Nephron progenitor cell (in vitro differentiated cells): ENCODE data around the gene MN1.

Experiments used
- DNase-seq: peaks from one replicate; pipeline ENCODE4 v3.0.0; 2021
- H3K27ac Mint-ChIP-seq: 2 replicates; pipeline ENCODE4 v1.8.0; 2021; ENCODE audit warnings: mild to moderate bottlenecking, moderate library complexity, mixed read lengths
- H3K27me3 Mint-ChIP-seq: 2 replicates; pipeline ENCODE4 v1.8.0; 2021; ENCODE audit warnings: mild to moderate bottlenecking, low read depth, mixed read lengths; ENCODE audit not compliant: poor library complexity
- H3K36me3 Mint-ChIP-seq: 2 replicates; pipeline ENCODE4 v1.8.0; 2021; ENCODE audit warnings: low read depth, mixed read lengths
- H3K4me1 Mint-ChIP-seq: 2 replicates; pipeline ENCODE4 v1.8.0; 2021; ENCODE audit warnings: mixed read lengths
- H3K4me3 Mint-ChIP-seq: 2 replicates; pipeline ENCODE4 v1.8.0; 2021; ENCODE audit warnings: mild to moderate bottlenecking, moderate library complexity, mixed read lengths
- H3K9me3 Mint-ChIP-seq: 2 replicates; pipeline ENCODE4 v1.8.0; 2021; ENCODE audit warnings: mild to moderate bottlenecking, moderate library complexity, mixed read lengths
- TF ChIP-seq, protein P1 (sequence below): fragments of 200-600 bp; sonication (generic); IDR thresholded peaks from 2 replicates; pipeline ENCODE4 v1.5.0; 2021; ENCODE audit warnings: antibody characterized with exemption

MN1 gene

DNA sequence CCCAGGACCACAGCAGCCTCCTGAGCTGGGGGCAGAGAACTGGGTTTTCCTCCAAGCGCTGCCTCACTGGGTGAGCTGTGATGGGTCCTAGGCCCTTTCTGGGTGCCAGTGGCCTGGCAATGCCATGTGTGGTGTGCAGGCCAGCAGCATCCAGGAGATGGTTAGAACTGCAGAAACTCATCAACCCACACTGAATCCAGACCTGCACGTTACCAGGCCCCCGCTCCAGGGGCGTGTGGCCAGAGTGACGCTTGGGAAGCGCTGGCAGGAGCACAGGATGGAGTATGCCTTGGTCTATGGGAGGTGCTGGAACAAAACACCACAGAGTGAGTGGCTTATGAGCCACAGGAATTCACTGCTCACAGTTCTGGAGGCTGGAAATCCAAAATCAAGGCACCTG, 97.0 kb downstream of the MN1 start:
- peaks cover 24% of the 10 kb centered on the region for H3K4me1 Mint-ChIP-seq
- no peak for DNase-seq
- H3K36me3 Mint-ChIP-seq: peaks cover 9% of the 10 kb centered on the region
- peaks cover 55% of the 10 kb centered on the region for H3K27me3 Mint-ChIP-seq
- no peak overlapping the region for H3K4me3 Mint-ChIP-seq
- no peak overlapping the region for H3K27ac Mint-ChIP-seq
- TF ChIP-seq, protein P1, sequence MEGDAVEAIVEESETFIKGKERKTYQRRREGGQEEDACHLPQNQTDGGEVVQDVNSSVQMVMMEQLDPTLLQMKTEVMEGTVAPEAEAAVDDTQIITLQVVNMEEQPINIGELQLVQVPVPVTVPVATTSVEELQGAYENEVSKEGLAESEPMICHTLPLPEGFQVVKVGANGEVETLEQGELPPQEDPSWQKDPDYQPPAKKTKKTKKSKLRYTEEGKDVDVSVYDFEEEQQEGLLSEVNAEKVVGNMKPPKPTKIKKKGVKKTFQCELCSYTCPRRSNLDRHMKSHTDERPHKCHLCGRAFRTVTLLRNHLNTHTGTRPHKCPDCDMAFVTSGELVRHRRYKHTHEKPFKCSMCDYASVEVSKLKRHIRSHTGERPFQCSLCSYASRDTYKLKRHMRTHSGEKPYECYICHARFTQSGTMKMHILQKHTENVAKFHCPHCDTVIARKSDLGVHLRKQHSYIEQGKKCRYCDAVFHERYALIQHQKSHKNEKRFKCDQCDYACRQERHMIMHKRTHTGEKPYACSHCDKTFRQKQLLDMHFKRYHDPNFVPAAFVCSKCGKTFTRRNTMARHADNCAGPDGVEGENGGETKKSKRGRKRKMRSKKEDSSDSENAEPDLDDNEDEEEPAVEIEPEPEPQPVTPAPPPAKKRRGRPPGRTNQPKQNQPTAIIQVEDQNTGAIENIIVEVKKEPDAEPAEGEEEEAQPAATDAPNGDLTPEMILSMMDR: no peak
- peaks cover 30% of the 10 kb centered on the region for H3K9me3 Mint-ChIP-seq

DNA sequence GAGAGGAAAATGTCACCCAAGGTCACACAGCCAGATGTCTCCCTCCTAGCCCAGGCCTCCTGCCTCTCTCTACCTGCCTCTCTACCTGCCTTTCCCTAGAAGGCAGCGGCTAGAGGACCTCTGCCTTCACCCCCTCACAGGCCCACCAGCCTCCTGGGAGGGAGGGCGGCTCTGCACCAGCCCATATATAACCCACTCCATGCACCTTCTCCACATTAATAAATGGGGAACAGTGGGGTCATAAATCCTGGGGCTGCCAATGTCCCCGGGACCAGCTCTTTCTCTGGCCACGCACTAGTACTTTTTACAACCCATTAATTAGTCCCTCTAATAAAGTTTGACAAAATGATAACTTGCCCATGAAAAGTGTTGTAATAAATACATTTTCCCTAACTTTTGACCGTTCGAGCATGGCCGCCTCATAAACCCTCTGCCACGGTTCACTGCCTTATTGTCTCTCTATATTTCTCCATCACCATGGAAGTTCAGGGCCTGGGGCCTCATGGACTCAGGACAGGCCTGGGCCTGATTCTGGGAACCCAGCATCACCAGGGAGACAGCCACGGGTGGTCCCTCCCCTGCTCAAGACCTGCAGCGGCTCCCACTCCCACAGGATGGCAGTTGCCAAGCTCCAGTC, 102.1 kb downstream of the MN1 start:
- Mint-ChIP-seq H3K4me1 (peaks cover 30% of the 10 kb centered on the region), H3K9me3 (peaks cover 50% of the 10 kb centered on the region), H3K4me3 (no peak overlapping the region), H3K36me3 (peaks cover 14% of the 10 kb centered on the region), H3K27me3 (peaks cover 56% of the 10 kb centered on the region), H3K27ac (peak overlapping the region; percentile 80)
- TF ChIP-seq, protein P1: no peak
- DNase-seq: peak; percentile 68

DNA sequence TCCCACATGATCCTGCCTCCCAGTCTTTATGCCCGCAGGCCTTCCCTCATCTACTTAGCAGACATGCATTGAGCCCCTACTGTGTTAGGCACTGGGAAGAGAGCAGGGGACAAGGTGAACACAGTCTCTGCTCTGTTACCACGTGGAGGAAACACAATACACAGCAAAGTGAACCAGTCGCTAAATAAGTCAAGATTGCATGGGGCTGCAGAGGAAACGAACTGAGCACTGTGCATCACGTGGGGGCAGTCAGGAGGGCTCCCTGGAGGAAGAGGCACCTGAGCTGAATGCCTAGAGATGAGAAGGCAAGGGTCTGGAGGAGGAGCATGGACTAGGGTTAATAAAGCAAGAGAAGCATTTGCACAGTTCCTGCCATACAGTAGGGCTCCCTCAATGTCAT, 102.7 kb downstream of the MN1 start:
- TF ChIP-seq, protein P1: no peak
- Mint-ChIP-seq H3K4me3 (no peak overlapping the region), H3K27ac (no peak overlapping the region), H3K36me3 (peaks cover 12% of the 10 kb centered on the region), H3K27me3 (peaks cover 60% of the 10 kb centered on the region), H3K9me3 (peaks cover 51% of the 10 kb centered on the region), H3K4me1 (peaks cover 28% of the 10 kb centered on the region)
- DNase-seq: no peak
